Stimulated activated CD8-positive, alpha-beta memory T cell treated with anti-CD3 and anti-CD28 coated beads, Interleukin-7, amount 100 ng/mL, for 1 hour (primary cell): ENCODE results near the gene TMEM217.
"Not testable (repeated sequence)": the region's sequence is repeated elsewhere in the genome, so short reads cannot be mapped to it uniquely, and the experiment has no call there.

ENCODE experiments used
- DNase-seq, 2 donors: peaks; one replicate each; pipeline ENCODE4 v3.0.0-alpha.2; 2020; ENCODE audit warnings: low read depth in 2 of 2

Gene TMEM217

DNA sequence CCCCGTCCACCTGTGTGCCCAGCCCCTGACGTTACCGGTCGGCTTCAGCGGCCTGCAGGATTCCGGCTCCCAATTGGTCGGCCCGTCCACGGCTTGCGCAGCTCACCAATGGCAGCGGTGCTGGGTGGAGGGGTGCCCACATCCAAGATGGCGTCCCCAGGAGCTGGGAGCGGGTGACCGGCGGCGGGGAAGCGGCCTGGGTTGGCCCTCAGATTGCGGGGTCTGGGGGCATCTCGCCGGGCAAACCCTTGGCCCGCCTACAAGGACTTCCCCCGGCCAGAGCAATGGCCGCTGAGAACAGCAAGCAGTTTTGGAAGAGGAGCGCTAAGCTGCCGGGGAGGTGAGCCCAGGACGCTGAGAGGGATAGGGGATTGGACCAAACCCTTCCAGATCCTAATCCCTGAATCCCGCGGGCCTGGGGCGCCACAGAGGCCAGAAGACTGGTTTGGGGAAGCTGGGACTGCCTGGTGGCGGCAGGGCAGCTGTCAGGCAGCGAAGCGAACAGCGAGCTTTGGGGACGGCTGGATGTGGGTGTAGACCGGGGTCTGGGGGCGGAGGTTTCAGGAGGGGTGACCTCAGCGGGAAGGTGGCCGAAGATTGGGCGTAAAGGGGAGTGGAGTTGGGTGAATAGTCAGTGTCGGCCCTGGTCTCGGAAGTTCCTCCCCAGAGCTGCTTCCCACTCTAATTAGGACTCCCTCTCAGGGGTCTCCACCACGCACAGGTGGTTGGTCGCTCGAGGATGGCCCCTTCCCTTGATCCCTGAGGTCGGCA lies at the start of gene TMEM217, which contains the start of gene TBC1D22B:
TMEM217 (minus strand) TSS at position 511 of the 771 bp plus-strand sequence. CDS start 39,114 bp downstream, outside the sequence.
TBC1D22B (plus strand) TSS at position 139 of the 771 bp plus-strand sequence; CDS start at position 285, 146 bp downstream.
- peak; percentile 86 to 94 for DNase-seq

DNA sequence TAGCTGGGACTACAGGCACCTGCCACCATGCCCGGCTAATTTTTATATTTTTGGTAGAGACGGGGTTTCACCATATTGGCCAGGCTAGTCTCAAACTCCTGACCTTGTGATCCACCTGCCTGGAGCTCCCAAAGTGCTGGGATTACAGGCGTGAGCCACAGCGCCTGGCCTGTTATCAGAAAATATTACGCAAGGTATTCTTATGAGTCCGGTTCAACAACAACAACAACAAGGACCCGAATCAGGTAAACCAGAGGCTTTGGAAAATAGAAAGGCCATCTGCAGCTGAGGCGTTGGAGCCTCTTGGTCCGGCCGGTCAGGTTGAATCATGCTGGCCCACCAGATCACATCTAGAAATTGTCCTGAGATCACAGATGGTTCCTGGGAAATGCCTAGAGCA lies 49.5 kb upstream of the TMEM217 start:
- not testable (repeated sequence) for DNase-seq

DNA sequence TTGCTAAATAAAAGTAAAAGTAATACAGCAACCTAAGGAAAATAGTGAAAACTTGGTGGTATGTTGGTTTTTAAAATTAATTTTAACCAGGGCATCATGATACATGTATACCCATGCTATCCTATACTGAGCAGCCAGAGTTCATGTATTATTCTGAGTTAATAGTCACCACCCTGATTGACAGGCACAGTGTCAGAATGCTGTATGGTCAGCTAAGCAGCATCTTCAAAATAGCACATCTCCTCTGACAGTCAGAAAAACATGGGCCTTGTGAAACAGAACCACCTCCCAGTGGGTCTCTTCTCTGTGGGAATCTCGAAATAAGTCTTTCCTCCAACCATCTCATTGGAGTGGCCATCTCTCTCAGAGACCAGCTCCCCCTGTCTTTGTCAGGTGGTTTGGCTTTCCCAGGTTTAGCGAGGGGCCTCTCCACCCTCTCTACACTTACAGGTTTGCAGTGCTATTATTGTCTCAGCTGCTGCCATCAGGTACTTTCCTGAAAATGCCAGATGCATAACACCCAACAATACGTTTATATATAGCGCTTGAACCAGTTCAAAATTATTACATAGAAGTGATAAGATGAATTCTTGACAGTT lies 48.8 kb upstream of the TMEM217 start:
- DNase-seq: no peak

DNA sequence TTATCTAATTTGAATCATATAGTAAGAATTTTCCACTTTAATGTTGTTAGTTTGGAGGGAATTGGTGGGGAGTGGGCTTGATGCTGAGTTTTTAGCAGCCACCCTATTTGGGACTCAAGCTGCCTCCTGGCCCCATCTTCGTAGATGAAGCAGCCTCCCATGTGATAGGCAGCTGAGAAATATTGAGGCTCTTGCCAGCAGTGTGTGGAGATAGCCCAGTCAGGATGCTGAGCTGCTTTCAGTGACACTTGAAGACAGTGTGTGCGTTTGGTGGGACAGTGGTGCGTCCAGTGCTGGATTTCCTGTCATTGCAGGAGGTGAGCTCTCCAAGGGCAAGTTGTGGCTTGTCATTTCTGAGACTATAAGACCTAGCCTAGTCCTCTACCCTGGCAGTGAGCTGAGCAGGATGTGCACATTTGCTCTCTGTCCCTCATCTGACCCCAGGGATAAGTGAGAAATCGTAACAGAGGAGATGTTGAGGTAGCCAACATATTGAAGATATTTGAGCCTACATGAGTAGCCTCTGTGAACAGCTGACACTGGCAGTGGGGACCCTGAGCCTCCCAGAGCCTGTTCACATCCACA lies 48.0 kb upstream of the TMEM217 start:
- no peak for DNase-seq

DNA sequence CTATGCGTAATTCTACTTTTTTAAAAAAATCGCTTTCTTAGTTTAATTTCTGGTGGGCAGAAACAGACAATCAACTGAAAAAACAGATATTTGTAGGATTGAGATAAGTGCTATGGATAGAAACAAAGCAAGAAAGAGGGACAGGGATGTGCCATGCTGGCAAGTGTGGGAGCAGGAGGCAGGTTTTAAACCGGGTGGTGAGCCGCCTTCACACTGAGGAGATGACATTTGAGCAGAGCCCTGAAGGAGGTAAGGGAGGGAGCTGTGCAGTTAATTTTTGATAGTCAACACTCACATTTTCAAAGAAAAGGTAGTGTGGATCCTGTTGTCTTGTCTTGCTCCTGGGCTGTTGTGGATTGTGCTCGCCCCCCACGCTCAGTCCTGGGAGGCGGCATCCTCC lies 46.8 kb upstream of the TMEM217 start:
- no peak for DNase-seq

DNA sequence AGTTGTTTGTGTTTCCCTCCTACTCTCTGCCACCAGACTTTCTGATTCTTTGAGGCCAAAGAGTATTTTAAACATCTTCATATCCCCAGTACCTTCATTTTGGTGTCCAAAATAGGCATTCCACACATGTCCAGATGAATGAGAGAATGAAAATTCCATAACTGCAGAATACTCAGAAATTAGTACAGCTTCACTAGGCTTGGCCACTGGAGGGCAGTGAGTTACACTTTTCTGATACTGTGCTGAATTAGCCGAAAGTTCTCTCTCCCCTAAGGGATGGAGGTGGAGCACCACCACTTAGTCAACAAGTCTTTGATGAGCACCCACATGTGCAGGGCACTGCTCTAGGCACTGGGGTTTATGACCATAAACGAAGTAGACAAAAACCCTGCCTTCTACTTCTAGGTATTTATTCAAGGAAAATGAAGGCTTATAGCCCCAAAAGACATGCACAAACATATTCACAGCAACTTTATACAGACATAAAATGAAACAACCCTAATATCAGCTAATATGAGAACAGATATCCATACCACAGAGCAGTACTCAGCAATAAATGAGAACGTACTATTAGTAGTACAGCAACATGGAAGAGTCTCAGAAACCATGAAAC lies 46.1 kb upstream of the TMEM217 start:
- no peak for DNase-seq

DNA sequence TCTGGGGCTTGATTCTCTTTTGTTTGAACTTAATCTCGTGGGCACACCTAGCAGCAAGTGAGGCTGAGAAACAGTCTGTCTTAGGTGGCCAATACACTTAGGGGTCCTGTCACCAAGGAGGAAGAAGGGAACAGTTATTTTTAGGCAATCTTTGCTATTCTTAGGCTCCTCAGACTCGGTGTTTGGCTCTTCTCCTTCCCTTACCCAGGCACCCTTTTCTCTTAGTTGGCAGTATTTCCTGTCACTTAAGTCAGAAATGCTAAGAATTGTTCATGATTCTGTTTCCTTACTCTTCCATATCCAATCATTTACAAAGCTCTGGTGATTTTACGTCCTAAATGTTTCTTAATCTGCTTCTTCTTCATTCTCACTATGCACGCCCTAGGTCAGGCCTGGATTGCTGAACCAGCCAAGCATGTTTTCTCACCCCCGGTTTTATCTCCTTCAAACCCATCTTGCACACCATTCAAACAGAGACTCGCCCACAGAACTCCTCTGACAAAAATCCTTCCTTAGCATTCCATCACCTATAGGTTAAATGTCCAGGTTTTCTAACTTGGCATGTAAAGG lies 45.2 kb upstream of the TMEM217 start:
- DNase-seq: no peak

DNA sequence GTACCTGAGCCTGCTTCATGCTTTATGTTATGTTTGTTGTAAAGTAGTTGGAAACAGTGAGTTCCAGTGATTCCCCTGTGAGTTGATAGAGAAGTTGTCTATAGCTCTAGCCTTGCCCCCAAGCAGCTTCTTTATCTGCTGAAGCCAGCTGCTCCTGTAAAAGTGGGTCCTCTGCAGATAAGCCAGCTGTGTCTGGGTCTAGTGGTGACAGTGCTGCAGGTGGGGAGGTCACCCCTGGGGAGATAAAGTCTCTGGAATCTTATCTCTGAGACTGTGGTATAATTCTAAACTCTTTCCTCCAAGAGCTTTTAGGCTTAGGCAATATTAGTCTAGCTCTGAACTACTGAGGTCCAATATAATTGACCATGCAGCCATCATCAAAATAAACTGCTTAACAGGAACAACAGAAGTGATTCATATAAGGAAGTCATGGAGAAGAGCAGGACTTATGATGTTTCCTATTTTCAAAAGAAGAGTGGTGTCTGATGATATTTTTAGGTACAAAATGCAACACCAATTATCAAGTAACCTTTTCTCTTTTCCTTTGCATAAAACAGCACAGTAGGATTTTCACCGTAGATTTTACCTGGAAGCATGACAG lies 44.2 kb upstream of the TMEM217 start:
- no peak for DNase-seq

DNA sequence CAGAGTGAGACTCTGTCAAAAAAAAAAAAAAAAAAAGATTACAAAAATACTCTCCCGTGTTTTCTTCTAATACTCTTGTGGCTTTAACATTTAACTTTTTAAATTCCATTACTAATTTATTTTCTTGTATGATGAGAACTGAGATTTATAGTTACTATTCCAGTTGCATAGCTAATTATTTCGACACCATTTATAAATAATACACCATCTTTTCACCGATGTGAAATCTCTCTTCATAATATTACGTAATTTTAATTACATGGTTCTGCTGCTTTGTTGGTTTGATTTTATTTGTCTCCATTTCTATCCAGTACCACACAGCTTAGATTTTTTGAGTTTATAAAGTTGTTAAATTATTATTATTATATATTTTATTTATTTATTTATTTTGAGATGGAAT lies 42.0 kb upstream of the TMEM217 start:
- DNase-seq: no peak

DNA sequence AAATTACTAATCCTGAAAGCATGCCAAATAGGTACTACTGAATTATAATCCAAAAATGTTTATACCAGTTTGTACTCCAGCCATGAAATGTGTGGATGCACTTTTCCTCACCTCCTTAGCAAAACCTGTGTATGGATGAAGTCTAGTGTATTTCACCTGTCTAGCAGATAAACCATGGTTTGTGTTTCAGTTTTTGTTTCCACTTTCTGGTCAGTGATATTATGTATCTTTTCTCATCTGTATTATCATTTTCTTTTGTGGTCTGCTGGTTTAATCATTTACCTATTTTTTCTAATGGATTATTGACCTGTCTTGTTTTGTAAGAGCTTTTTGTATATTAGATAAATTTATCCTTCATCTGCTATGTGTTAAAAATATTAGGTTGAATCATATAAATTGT lies 41.0 kb upstream of the TMEM217 start:
- DNase-seq: no peak

DNA sequence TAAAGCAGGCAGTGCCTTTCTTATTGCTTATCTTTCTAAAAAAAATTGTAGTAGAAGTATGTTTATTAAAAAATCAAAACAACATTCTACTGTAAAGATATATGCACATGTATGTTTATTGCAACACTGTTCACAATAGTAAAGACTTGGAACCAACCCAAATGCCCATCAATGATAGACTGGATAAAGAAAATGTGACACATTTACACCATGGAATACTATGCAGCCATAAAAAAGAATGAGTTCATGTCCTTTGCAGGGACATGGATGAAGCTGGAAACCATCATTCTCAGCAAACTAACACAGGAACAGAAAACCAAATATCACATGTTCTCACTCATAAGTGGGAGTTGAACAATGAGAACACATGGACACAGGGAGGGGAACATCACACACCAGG lies 39.7 kb upstream of the TMEM217 start:
- not testable (repeated sequence) for DNase-seq

DNA sequence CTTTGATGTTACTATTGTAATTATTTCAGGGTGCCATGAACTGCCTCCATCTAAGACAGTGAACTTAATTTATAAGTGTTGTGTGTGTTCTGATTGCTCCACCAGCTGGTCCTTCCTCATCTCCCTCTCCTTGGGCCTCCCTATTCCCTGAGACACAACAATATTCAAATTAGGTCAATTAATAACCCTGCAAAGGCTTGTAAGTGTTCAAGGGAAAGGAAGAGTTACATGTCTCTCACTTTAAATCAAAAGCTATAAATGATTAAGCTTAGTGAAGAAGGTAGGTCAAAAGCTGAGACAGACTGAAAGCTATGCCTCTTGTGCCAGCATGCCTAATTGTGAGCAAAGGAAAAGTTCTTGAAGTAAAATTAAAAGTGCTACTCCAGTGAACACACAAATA lies 35.5 kb upstream of the TMEM217 start:
- no peak for DNase-seq

DNA sequence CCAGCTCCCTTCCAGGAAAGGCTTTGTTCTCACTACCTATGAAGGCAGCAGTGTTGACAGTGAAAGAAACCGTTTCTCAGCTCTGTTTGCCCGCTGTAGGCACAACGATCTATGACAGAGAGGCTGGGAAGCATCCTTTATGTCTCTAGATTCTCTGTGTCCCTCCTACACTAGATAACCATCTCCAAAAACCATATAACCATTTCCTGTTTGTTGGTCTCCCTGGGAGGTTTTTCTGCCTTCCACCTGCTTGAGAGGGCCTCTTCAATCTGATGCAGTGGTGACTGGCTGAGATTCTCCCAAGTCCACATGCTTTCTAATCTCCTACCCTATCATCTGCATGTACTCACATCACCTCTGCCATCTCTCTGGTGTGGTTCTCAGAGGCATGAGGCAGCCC lies 32.0 kb upstream of the TMEM217 start:
- no peak for DNase-seq

DNA sequence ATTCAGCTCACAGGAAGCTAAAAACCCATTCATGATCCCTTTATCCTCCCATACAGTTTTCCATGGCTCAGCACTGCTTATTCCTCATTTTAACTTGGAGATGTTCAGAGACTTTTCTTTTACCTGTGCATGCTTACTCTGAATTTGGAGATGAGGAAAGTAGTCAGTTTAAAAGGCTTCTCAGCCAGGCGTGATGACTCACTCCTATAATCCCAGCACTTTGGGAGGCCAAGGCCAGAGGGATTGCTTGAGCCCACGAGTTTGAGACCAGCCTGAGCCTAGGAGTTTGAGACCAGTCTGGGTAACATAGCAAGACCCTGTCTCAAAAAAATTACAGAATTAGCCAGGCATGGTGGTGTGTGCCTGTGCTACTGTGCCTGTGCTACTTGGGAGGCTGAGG lies 30.3 kb upstream of the TMEM217 start:
- DNase-seq: no peak

DNA sequence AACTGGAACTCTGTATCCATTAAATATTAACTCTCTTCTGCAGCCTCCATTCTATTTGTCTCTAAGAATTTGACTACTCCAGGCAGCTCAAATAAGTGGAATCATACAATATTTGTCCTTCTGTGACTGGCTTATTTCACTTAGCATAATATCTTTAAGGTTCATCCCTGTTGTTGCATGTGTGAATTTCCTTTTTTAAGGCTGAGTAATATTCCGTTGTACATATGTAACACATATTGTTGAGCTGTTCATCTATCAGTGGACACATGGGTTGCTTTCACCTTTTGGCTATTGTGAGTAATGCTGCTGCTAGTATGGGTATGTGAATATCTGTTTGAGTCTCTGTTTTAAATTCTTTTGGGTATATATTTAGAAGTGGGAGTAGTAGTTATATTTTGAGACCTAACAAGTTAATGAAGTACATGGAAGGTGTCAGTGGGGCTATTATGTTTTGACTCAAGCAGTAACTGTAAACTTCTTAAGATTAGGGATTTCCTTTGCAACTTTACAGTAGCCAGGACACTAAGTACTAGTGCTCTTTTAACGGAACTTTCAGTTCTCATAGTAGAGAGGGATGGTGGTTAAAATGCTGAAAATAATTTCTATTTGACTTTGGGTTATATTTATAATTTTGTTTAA lies 29.7 kb upstream of the TMEM217 start:
- DNase-seq: no peak

DNA sequence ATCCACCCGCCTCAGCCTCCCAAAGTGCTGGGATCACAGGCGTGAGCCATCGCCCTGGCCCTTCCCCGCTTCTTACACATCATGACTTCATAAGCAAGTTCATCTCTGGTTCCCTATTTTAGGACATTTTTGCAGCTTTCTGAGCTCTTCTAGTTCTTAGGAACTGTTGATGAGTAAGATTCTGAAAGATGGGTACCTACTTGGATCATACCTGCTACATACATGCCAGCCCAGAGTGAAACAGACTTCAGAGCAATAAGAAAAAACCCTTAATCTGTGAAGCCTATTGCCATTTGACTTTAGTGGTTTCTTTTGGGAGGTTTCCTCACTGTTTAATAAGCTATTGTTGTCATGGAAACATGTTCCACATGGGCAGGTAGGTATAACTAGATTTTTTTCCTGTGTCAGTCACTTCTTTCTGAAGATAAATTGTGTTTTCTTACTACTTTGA lies 27.9 kb upstream of the TMEM217 start:
- no peak for DNase-seq

DNA sequence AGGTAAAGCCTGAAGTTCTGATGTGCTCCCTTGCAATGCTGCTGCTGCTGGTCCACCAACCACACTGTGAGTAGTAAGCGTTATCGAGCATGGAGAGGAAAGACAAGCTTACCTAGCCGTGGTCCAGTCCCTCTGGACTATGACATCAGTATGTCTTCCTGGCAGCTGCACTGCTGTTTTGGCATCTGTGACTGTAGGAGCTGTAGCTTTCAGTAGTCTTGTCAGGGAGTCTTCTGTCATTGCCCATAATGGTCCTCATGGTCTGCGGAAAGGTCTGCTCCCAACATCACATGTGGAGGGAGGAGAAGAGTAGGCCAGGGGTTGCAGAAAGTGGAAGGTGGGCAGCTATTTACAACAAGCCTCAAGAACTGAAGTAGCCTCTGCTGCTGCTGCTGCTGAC lies 26.8 kb upstream of the TMEM217 start:
- no peak for DNase-seq

DNA sequence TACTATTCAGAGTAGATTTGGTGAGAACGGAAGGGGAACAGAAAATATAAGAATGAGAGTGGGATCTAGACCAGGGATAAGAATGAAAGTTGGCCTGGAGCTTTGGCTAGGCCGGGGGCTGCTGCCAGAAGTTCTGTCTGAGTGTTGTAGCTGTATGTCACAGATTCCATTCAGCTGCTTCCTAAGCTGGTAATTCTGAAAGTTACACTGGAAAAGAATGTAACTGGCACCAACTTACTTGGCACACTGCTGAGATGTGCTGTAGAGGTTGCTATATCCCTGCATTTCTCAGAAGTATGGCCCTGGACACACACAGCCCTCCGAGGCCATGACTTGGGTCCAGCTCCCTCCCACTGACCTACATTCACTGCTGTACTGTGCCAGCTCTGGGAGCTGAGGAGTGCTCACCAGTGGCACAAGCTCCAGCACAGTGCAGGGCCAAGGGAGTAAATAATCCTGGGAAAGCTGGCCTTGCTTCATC lies 25.8 kb upstream of the TMEM217 start:
- DNase-seq: no peak

DNA sequence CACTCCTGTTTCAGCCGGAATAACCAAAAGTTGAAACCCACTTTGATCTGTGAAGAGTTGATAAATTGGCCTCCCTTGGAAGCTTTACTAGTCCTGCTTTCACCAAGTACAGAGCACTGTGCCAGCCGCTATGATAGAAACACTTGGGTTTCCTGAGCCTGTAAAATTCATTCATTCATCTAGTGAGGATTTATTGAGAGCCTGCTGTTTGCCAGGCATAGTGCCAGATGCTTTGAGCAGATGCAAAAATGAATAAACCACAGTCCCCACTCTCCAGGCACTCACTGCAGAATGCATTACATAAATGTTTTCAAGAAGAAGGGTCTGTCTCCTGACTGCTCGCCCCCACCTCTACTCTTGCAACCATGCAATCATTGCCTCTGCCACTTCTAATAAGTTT lies 25.3 kb upstream of the TMEM217 start:
- DNase-seq: no peak

DNA sequence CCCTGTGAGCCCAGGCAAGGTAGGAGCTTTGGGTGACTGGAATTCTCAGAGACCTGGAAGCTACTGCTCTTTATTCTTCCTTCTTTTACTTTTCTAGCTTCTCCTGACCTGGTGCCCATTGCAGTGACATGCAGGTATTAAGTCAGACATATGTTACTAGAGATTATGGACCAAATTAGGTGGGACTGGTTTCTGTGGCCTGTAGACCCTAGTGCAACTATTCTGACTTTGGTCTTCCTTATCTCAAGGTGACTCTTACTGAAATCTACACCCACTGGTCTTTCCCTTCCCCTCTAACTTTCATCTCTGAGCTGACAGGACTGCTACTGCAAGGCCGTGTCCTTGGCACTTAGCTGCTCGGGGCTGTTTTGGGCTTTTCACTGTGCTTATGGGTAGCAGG lies 24.4 kb upstream of the TMEM217 start:
- no peak for DNase-seq
